Activated CD8-positive, alpha-beta memory T cell treated with anti-CD3 and anti-CD28 coated beads, Interleukin-2, amount 50 U/mL, for 48 hours (primary cell): Measurements from ENCODE around the gene PIP5K1C.
"Not testable (repeated sequence)": the region's sequence is repeated elsewhere in the genome, so short reads cannot be mapped to it uniquely, and the experiment has no call there.

Experiments used
- DNase-seq: peaks from one replicate; pipeline ENCODE4 v3.0.0-alpha.2; 2020

The PIP5K1C gene

DNA sequence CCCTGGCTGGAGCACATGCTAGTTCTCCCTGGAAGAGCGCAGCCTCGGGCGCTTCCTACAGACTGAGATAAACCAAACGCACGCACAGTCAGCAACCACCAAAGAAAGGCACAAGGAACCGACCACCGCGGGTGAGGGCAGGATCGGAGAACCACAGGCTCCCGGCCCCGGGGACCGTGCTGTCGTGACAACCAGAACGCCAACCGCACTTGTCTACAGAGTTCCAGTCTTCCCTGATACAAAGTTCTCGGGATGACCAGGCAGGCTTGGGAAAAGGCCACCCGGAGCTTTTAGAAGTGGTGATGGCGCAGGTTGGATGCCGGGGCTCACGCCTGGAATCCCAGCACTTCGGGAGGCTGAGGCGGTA is 40.5 kb downstream of the PIP5K1C start:
- DNase-seq, result no peak

GRCh38 chr19:3658870-3659745 is 41.2 kb downstream of the PIP5K1C start:
- DNase-seq, result no peak

DNA sequence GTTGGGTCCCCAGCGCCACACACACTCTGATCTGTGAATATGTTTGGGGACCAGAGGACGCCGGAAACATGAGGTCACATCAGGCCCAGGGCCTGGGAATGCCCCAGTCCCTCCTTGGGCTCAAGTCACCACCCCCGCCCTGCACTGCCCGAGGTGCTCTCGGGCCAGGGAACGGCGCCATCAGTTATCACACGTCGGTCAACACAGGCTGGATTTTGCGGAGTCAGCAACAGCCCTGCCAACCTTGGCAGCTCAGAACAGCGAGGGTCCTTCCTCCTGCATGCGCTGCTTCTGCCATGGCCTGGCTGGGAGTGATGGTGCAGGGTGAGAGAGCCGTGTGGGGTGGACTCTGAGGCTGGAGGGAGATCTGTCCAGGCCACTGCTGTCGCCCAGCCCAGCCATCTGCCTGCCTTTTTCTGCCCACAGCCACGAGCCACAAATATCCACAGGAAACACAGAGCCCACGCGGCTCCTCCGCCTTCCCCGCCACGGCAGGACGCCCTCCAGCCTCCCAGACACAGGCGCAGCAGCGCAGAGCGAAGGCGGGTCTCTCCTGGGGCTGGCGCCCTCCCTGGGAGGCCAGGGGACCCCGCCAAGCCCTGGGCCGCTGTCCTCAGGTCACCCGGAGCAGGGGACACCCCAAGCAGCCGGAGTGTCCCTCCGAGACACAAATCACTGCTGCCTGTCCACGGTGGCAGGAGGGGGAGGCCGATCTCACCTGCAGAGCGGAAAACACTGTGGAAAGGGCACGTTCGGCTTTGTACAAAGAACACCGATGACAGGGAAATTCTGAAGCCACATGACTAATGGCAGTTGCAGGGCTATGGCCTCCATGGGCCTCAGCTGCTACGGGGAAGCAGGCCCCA is 42.0 kb downstream of the PIP5K1C start:
- DNase-seq, result no peak

- no peak for DNase-seq
Observed at GRCh38 chr19:3657395-3657769, 42.9 kb downstream of the PIP5K1C start.

GRCh38 chr19:3656747-3657394 is 43.4 kb downstream of the PIP5K1C start:
- no peak for DNase-seq

DNA sequence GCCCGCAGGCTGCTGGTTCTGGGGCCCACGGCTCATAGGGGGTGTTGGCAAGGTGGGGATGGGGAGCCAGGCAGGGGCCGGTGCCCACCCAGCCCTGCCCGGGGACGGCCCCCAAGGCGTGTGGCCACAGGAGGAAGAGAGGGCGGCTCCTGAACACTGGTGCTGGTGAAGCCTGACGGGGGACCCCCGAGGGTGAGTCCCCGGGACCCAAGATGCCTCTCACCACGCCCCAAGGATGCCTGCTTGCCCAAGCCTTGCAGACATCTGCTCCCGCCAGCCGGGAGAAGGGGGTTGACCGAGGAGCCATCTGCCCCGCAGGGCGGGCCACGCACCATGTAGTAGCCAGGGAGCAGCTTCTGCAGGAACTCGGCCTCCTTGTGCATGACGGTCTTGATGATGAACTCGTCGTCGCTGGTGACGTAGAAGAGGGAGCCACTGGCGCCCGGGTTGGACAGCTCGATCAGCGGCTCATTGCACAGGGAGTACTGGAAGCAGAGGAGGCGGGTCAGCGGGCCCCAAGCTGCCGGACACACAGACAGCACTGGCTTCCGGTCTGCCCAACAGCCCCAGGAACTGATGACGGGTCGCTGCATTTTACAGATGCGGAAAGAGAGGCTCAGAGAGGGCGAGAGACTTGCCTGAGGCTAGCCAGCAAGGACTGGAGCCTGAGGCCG is 44.1 kb downstream of the PIP5K1C start:
- no peak for DNase-seq

DNA sequence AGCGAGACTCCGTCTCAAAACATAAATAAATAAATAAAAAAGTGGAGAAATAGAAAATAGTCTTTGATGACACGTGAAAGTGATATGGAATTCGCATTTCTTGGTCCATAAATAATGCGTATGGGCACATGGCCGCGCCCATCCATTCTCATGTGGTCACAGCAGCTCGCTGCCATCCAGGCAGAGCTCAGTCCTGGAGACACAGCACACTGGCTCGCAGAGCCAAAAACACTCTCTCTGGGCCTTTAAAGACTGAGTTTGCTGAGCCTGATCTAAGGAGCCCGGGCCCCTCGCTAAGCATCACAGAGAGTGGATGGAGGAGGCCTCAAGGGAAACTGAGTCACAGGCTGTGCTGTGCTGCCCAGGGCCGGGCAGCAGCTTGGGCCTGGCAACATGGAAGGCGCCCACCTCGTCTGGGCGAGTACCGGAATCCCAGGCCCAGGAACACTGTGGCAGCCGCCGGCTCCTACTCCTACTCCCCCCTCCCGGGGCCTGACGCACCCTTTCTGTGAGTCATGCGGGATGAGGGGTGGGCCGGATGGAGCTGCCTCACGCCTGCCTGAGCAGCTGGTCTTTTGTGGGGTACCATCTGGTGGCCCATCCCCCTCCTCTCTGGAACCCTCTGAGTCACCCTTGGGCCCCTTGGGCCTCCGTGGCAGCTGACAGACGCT is 44.7 kb downstream of the PIP5K1C start:
- no peak for DNase-seq

- DNase-seq, result no peak
Observed at GRCh38 chr19:3653865-3654513, 46.3 kb downstream of the PIP5K1C start.

DNA sequence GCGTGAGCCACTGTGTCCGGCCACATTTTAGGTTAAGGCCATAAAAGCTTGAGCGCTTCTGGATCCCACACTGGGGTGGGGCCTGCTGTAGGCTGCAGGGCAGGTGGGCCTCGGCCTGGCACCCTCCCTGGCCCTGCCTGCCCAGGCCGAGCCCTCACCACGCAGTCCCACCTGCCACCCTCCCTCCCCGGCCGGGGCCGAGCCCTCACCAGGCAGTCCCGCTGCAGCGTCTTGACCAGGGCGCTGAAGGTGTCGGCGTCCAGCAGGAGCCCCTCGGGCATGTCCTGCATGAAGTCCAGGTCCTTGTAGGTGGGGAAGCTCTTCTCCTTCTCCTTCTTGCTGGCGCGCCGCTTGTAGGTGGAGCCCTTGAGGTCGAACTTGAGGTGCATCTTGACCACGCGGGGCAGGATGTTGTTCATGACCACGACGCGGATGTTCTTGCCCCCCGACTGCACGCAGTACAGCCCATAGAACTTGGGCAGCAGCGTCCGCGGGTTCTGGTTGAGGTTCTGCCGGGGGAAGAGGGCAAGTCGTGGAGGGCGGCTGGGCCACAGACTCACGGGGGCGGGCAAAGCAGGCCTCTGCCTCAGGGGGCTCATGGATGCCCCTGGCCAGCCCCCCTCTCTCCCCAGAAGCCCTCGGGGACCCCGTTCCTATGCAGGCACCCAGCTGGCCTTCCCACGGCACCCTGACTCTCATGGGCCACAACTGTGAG is 47.0 kb downstream of the PIP5K1C start:
- no peak for DNase-seq

DNA sequence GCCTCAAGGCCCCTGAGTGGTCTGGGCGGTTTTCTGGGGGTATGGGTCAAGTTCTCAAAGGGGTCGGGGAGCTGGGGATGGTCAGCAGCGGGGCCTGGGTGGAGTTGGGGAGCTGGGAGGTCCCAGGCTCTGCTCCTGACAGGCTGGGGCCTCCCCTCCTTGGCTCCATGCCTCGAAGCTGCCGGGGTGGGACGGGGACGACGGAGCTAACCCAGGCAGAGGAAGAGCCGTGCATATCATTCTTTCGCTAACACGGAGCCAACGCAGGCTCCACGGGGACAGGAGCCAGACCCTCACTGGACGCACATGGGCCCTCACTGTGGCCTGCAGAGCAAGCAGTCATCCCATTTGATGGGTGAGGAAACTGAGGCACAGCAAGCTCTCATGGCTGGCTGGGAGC is 47.8 kb downstream of the PIP5K1C start:
- DNase-seq, result no peak

DNA sequence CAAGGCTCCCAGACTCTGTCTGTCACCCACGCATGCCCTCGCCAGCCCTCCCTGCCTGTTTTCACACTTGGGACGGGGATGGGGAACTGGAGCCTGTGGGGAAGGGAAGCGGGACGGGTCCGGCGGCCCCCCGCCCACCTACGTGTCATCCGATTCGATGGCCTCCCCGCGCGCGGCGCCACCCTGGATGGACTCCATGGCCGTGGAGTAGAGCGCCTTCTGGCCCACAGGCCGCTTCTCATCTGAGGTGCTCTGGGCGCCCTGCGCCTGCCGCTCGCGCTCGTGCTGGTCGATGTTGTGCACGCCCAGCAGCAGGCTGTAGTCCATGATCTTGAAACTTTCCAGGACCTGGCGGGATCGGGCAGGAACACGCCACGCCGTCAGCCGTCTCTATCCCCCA is 48.6 kb downstream of the PIP5K1C start:
- no peak for DNase-seq

DNA sequence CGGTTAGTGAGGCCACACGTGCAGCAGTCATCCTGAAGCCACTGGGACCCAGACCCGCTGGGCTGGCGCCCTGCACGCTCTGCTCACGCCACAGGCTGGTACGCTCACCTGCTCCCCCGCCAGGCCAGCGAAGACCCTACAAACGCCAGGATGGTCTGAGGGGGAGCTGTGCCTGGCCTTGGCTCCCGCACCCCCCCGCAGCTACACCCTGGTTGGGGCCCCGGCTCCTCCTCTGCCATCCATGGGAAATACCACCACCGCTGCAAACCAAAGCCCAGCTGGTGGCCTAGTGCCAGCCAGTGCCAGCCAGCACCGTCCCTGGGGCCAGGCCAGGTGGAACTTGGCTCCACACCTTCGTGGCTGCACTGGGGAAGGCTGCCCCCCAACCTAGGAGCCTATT is 50.4 kb downstream of the PIP5K1C start:
- no peak for DNase-seq

- DNase-seq, result no peak
Observed at GRCh38 chr19:3648037-3648905, 52.0 kb downstream of the PIP5K1C start.

- not testable (repeated sequence) for DNase-seq
Observed at GRCh38 chr19:3647102-3647501, 53.2 kb downstream of the PIP5K1C start.

GRCh38 chr19:3646336-3647092 is 53.8 kb downstream of the PIP5K1C start:
- DNase-seq, result no peak

GRCh38 chr19:3645726-3646125 is 54.5 kb downstream of the PIP5K1C start:
- DNase-seq, result no peak

- DNase-seq, result no peak
Observed at GRCh38 chr19:3645067-3645396, 55.2 kb downstream of the PIP5K1C start.

DNA sequence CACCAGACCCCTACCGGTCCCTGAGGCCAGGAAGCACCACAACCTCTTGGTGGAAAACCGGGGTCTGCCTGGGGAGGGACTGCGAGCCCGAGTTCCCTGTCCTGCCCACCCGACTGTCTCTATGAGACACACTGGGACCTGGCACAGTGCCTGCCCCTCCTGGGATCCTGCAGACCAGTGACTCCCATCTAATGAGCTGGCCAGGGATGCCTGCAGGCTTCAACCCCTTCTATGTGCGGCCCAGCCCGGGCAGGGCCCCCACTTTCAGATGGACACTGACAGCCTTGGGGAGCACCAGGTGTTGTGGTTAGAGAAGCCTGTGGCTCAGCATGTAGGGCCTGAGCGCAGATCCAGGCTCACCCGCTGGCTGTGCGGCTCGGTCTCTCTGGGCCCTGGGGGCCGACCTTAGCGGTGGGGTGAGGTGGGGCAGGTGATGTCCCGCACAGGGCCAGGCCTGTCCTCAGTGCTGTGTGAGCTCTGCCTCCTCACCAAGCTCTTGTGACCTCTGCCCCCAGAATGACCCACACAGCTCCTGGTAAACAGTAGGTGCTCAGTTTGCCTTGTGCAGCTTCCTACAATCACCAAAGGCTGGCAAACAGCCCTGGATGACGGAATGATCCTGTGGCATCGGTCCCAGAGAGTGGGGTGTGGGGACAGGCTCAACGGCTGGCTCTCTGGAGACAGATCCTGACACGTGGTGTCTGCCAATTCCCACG is 55.8 kb downstream of the PIP5K1C start:
- no peak for DNase-seq
